Measurements from ENCODE around the gene TOR1AIP1. TPM values are rescaled to one million over a fixed set of nuclear protein-coding genes. Genes with fewer than 3 reads are reported as not detected.

TOR1AIP1 gene
- total RNA-seq, 1 donor from 2014 or later = 36.4 TPM

DNA sequence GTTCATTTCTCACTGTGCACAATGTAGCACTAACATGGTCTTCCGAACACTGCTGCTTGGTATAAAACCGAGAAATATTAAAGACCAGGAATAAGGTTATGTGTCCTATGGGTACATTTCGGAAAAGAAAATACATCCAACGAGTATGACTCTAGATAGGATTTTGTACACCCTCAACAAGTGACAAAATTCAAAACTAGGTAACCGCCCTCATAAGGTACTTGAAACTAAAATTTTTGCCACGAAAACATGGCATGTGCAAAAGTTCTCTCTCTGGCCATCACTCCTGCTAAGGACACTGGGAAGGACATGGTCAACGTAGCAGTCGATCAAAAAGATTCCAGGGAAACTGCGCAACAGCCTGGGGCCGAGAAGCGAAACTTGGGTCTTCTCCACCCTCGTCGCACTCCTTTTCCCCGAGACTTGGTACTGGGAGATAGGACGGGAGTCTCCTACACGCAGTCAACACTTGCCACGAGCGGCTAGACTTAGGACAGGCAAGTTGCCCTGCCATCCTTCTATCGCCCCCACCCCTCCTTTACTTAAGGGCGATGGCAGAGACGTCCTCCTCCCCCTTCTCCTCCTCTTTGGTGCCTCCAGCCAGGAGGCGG lies 338 bp upstream of the TOR1AIP1 start:
- DNase-seq = peak; percentile 96

DNA sequence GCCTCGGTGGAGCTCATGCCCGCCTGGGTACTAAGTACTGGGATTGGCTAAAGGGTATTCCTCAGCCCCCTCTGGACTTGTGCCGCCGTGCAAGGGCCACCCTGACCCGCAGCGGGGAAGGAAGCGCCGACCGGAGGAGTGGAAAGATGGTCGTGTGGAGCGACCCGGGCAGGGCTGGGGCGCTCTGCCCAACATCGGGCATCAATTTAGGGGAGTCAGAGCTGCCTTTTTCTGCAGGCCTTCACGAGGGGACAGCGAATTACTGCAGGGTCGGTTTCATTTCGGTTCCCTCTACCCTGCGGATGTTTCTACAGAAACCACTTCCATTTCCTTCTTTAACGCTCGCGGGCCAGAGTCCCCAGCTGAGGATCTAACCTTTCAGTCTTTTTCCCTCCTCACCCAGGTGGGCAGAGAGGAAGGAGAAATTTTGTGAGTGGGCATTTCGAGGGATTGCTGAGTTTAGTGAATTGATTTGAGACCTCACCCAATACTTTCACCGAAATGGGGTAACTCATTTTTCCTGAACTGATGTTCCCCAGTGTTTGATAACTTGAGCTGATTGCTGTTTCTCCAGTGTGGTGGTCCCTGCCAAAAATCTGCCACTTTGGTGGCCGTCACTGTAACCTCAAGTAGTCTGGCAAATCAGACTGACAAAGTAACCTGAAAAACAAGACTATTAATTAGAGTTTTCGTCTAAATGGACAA lies 1.1 kb downstream of the TOR1AIP1 start:
- no peak for DNase-seq

DNA sequence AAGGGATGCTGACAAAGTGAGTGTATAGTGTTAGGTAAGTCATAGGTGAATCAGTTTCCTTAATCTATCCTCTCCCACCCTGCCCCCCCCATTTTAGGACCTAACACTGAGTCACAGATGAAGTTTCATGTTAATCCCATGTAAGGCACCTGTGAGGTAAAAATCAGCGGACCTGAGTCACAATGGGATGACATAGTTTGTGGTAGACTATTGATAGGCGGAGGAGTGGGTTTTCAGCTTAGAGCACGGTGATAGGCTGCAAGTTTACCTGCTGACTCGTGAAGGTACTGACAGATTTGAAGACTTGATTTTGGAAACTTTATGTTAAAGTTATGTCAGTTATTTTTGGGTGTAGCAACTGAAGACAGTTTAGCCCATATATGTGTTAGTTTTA lies 1.7 kb downstream of the TOR1AIP1 start:
- peak; percentile 55 for DNase-seq

DNA sequence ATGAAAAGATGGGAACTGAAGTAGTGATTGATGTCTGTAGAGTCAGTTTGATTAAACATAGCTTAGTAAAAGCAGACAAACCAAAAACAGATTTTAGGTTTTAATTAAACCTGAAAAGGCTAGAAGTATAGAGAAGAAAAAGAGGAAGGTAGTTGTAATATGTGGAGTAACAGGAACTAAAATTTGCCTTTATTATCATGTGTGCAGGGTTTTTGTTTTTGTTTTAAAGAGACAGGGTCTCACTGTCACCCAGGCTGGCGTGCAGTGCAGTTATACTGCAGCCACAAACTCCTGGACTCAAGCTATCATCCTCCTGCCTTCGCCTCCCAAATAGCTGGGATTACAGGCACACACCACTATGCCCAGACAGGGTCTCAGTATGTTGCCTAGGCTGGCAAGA lies 6.0 kb downstream of the TOR1AIP1 start:
- no peak for DNase-seq

DNA sequence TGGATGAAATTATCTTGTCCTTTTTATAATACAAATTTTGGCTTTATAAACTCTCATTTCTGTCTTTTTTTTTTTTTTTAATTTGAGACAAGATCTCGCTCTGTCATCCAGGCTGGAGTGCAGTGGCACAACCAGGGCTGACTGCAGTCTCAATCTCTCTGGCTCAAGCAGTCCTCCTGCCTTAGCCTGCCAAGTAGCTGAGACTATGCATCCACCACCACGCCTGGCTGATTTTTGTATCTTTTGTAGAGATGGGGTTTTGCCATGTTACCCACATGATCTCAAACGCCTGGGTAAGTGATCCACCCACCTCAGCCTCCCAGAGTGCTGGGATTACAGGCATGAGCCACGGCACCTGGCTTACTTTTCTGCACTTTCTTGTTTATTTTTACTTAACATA lies 7.5 kb downstream of the TOR1AIP1 start:
- DNase-seq = no peak

DNA sequence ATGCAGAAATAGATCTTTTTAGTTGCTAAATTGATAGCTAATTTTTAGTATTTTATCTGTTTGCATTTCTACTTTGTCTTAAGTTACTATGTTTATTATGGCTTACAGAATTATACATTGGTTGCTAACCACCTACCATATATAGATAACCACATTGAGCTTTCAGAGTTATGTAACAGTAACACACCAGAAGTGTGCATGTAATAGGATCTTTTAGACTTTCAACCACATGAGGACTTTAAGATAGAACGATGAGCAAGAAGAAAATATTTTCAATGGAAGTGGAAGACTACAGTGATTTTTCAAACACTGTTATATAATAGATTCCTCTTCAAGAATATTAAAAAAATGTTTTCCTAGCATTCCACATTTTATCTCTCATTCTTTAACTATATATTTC lies 28.8 kb downstream of the TOR1AIP1 start:
- DNase-seq = no peak

DNA sequence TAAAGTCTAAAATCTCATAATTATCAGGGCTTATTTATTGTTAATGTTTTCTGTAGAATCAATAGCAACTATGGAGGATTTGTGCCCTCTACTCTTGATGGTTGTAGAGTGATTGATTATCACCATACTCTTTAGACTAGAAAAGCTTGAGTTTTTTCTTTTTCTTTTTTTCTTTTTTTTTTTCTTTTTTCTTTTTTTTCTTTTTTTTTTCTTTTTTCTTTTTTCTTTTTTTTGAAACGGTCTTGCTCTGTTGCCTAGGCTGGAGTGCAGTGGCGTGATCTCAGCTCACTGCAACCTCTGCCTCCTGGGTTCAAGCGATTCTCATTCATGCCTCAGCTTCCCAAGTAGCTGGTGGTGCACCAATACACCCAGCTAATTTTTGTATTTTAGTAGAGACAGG lies 29.7 kb downstream of the TOR1AIP1 start:
- DNase-seq = no peak

DNA sequence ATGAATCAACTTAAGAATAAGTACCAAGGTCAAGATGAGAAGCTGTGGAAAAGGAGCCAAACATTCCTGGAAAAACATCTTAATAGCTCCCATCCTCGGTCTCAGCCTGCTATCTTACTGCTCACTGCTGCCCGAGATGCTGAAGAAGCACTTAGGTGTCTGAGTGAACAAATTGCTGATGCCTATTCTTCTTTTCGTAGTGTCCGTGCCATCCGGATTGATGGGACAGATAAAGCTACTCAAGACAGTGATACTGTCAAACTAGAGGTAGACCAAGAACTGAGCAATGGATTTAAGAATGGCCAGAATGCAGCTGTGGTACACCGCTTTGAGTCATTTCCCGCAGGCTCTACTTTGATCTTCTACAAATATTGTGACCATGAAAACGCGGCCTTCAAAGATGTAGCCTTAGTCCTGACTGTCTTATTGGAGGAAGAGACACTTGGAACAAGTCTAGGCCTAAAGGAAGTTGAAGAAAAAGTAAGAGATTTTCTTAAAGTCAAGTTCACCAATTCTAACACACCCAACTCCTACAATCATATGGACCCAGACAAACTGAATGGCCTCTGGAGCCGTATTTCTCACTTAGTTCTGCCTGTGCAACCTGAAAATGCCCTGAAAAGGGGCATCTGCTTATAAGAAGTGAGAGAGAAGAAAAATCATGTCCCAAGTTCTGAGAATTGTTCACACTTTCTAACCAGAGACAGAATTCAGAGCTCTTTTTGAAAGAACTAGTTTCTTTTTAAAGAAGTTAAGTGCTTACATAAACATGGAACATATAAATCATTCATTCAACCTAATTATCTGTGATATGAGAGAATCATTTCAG lies 35.7 kb downstream of the TOR1AIP1 start:
- DNase-seq = no peak

DNA sequence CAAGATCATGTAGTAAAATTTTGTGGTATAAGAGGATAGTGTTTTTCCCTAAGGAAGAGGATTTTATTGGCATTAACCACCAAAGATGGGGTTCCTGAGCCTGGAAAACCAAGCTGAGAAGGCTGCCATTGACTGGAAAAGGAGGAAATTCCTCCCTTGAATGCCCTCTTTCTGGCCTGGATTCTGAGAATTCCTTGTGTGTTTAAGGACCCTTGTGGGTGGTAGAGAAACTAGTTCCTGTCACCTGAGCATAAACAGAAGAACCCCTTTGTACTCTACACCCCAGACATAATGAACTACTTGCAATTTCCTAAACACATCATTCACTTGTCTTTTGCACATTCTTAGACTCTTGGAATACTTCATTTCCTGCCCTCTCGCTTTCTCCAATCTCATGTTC lies 39.4 kb downstream of the TOR1AIP1 start:
- DNase-seq = no peak

DNA sequence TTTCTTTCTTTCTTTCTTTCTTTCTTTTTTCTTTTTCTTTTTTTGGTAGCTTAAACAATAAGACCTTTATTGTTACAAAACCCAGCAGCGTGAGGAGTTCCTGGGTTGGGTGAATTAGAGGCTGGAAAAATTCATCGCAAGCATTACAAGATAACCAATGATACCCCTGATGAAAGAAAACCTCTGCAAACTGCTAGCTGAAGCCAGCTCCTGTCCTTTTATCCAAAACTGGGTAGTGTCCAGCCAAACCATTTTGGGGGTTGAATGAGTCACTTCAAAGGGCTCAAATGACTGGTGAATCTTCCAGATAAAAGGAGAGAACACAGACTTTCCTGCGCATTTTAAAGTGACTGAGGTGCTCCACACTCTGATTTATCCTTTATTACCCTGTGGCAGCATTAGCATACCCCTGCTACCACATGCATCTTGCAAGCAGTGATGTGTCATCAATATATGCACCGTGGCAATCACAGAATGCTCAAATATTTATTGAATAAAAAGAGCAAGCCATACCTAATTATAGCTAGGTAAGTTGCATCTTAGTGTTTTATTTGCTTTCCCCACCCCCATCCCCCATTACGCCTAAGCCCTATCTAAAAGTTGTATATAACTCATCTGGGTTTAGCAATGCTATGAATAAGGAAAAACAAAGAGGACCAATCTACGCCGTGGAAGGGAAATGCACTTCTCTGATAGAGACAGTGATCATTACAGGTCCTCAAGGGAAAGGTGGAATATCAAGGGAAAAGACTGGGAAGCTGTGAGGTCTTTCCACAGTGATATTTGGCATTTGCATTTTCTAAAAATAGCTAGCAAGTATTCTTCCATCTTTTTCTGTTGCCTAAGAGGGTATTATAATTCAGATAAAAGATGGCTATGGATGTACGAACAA lies 40.1 kb downstream of the TOR1AIP1 start:
- no peak for DNase-seq

DNA sequence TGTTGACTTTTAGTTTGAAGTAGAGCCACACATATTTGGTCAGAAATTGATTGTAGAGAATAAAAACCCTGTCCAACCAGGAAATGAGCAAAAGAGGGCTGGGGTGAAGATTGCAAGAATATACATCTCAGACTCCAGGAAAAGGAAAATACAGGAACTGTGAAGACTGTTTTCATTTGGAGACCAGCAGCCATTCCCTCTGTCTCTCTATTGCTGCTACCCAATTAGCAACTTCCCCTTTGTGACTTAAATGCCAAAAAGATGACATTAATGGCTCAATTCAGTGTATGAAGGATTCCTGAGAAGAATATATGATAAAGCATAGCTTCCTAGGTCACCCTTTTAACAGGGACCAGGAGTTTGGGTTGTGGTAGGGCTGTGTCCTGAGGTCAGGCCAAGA lies 40.9 kb downstream of the TOR1AIP1 start:
- DNase-seq = no peak

DNA sequence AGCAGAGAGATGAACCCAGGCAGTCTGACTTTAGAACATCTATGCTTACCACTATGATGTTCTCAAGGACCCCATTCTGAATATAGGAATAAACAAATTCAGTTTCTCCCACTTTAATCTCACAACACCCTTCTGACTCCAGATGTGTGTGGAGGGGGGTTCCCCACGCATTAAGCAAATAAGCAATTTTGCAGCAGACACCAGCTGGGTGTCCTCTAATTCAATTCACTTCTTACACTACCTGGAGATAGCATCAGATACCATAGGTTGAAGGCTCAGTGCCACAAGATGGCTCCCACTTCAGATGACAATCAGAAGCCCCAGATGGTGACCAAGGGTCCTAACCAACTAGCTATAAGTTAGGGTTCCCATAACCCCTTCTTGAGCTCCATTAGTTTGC lies 42.2 kb downstream of the TOR1AIP1 start:
- DNase-seq = no peak

DNA sequence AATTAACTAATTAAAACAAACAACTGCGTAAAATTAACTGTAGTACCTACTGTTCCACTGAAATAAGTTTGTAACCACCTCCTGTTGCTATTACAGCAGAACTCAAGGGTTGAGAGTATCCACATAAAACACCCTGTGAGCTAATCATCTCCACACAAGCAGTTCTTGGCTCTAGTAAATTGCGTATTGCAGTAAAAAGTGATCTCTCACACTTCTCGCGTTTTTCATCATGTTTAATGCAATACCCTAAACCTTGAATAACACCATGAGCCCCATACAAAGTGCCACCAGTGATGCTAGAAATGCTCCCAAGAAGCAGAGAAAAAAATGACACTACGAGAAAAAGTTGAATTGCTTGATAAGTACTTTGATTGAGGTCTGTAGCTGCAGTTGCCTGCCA lies 43.2 kb downstream of the TOR1AIP1 start:
- no peak for DNase-seq

DNA sequence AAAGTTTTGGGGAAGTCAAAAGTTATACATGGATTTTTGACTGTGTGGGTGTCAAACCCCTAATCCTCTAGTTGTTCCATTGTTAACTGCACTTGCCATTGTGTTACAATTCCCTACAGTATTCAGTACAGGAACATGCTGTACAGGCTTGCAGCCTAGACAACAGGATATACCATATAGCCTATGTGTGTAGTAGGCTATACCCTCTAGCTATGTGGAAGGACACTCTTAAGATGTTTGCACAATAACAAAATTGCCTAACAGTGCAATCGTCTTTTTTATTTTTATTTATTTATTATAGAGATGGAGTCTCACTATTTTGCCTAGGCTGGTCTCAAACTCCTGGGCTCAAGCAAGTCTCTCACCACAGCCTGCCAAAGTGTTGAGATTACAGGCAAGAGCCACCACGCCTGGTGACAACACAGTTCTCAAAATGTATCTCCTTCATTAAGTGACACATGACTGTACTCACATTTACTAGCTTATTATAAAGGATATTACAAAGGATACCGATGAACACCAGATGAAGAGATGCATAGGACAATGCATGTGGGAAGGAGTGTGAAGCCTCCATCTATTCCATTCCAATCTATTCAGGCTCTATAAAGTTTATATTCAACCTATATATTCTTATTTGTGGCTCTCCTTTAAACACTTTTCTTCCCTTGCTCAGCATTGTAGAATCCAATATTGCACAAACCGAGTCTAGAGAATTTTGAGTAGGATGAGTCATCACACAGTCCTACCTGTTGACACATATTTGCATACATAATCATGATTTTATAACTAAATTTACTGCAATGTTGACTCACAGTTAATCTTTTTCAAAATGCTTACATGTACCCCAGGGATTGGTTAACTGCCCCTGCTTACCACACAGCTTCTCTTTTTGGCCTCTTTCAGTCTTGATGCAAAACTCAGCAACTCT lies 44.1 kb downstream of the TOR1AIP1 start:
- no peak for DNase-seq

DNA sequence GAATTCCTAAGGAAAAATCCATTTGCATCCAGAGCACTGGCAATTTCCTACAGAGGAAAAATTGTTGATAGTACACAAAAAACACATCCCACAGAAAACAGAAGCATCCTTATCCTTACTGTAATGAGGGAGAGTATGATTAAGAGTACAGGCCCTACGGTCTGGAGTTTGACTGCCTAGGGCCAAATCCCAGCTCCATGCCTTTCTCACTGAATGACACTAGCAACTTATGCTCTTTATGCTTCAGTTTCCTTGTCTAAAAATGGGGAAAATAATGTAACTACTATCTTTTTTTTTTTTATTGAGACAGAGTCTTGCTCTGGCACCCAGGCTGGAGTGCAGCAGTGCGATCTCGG lies 44.7 kb downstream of the TOR1AIP1 start:
- DNase-seq = no peak

DNA sequence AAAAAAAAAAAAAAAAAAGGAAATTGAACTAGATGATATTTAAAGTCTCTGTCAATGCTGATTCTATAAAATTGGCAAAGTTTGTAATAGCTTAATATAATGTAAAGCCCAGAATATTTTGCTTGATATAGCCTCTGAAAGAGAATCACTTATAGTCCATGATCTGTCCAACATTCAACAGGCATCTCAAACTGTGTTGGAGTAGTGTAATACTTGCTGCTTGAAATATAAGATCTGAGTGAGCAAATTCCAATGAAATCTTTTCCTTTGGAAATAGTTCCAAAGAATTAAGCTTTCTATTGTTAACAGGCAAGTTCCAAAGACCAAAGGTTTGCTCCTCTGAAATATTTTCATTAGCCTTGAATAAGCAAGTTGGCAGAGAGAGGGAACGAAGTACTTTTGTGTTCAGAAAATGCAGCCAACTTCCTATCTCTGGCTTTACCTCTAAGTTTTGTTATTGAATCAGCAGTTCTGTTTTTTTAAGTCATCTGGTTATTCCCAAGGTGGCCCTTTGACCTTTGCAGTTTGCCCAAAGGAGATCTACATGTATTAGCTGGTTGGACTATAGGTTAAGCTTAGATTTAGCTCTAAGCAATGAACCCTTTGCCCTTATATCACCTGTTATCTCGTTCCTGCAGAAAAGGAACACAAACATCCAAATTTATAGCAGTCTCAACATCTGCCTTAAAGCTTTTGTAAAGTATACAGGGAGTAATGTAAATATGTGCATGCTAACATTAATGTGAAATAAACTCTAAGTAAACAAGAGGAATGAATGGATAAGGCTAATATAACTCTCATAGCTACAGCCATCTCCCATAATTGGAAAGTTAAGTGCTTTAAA lies 48.1 kb downstream of the TOR1AIP1 start:
- DNase-seq = no peak

DNA sequence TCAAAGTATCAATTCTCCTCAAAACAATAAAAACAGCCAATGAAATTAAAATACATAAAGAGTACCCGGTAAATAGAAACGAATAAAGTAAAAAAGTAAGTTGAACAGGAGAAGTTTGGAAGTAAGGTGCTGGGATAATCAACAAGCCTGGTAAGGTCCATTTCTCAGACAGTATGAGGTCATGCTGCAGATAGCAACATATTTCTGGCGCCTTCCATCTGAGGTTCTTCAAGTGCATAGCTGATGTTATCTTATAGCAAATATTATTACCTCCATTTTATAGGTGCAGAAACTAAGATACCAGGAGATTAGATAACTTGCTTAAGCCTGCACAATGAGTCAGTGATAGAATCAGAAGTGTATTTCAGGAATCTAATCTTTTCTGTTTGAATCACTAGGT lies 48.8 kb downstream of the TOR1AIP1 start:
- DNase-seq = no peak

DNA sequence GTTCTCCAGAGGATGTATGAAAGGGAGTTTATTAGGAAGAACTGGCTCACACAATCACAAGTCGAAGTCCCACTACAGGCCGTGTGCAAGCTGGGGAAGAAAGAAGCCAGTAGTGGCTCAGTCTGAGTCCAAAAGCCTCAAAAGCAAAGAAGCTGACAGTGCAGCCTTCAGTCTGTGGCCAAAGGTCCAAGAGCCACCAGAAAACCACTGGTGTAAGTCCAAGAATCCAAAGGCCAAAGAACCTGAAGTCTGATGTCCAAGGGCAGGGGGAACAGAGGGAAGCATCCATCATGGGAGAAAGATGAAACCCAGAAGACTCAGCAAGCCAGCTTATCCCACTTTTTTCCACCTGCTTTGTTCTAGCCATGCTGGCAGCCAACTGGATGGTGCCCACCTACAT lies 51.1 kb downstream of the TOR1AIP1 start:
- DNase-seq = no peak

DNA sequence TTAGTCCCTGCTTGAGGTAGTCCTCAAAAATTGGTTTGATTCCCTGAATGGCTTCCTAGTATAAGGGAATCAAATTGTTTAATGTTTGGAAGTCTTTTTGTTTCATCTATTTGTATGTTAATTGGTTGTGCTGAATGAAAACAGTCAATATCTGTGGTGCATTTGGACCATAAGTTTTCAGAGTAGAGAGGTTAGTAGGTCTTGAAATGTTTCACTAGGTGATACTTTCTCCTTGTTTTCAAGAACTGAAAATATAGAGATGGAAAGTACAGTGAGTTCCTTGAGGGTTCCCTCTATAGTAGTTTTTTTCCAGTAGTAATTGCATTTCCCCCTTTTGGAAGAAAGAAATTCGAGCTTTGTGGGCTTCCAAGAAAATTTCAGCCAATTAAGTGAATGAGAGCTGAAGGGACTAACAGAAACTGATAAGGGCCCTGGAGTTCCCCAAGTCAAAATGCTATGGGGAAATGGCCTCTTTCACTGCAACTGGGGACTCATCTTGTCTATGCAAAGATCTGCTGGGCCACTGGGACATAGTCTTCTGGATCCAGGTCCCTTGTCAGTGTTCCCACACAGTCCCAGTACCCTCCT lies 53.9 kb downstream of the TOR1AIP1 start:
- no peak for DNase-seq

DNA sequence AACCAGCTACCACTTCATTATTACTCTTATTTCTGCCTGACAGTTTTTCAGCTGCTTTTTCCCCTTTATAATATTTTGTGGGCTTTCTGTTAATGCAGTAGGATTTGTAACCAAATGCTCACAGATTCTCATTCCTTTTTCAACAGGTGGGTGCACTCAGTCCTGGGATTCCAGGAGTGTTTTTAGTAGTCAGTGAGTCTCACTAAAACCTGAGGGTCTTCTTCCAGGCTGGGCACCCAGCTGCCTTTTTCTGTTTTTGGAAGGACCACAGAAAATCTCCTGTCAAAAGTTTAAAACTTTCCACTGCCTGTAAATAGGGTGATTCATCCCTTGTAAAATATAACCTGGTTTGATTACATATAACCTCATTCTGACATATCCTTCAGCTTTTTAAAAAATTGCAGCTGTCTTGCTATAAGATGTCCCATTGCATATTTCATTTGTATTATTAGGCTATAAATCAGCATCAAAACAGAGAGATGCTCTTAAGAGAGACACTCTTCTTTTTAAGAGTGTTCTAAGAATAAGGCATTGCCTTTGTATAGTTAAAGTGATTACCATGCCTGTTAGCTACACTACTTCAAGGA lies 55.7 kb downstream of the TOR1AIP1 start:
- DNase-seq = no peak

Data from dermis blood vessel endothelial cell (primary cell).